Measurements from ENCODE around the gene VKORC1.

The VKORC1 gene

GRCh38 chr16:31080756-31081419 is 13.7 kb downstream of the VKORC1 start:
- TF ChIP-seq ZFX (IDR thresholded peaks at IDR 0.05; ENCODE audit: borderline replicate concordance) (no peak), CTCF (IDR thresholded peaks at IDR 0.05) (no peak)
- H3K27ac ChIP-seq, result no peak overlapping the region

DNA sequence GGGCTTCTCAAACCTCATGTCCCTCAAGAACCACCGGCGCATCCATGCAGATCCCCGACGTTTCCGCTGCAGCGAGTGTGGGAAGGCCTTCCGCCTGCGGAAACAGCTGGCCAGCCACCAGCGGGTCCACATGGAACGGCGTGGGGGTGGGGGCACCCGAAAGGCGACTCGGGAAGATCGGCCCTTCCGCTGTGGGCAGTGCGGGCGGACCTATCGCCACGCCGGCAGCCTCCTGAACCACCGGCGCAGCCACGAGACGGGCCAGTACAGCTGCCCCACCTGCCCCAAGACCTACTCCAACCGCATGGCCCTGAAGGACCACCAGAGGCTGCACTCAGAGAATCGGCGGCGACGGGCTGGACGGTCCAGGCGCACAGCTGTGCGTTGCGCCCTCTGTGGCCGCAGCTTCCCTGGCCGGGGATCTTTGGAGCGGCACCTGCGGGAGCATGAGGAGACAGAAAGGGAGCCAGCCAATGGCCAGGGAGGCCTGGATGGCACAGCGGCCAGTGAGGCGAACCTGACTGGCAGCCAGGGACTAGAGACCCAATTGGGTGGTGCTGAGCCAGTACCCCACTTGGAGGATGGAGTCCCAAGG is 14.5 kb downstream of the VKORC1 start:
- H3K27ac ChIP-seq, result no peak overlapping the region
- no peak for TF ChIP-seq CTCF (IDR thresholded peaks at IDR 0.05)

- H3K27ac ChIP-seq, result no peak overlapping the region
- TF ChIP-seq CTCF (IDR thresholded peaks at IDR 0.05) (no peak), ZFX (IDR thresholded peaks at IDR 0.05; ENCODE audit: borderline replicate concordance) (no peak)
Observed at GRCh38 chr16:31079342-31079944, 15.2 kb downstream of the VKORC1 start.

DNA sequence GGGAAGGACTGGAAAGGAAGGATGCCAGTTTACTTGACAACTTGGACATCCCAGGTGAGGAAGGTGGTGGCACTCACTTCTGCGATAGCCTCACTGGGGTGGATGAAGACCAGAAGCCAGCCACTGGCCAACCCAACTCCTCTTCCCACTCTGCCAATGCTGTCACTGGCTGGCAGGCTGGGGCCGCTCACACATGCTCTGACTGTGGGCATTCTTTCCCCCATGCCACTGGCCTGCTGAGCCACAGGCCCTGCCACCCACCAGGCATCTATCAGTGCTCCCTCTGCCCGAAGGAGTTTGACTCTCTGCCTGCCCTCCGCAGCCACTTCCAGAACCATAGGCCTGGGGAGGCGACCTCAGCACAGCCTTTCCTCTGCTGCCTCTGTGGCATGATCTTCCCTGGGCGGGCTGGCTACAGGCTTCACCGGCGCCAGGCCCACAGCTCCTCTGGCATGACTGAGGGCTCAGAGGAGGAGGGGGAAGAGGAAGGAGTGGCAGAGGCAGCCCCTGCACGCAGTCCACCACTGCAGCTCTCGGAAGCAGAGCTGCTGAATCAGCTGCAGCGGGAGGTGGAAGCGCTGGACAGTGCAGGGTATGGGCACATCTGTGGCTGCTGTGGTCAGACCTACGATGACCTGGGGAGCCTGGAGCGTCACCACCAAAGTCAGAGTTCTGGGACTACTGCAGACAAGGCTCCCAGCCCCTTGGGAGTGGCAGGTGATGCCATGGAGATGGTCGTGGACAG is 15.8 kb downstream of the VKORC1 start:
- H3K27ac ChIP-seq, result no peak overlapping the region
- TF ChIP-seq CTCF (IDR thresholded peaks at IDR 0.05) (no peak), ZFX (IDR thresholded peaks at IDR 0.05; ENCODE audit: borderline replicate concordance) (no peak)

- TF ChIP-seq CTCF (IDR thresholded peaks at IDR 0.05), result no peak
- no peak for TF ChIP-seq ZFX (IDR thresholded peaks at IDR 0.05; ENCODE audit: borderline replicate concordance)
- H3K27ac ChIP-seq, result no peak overlapping the region
Observed at GRCh38 chr16:31077592-31078396, 16.8 kb downstream of the VKORC1 start.

DNA sequence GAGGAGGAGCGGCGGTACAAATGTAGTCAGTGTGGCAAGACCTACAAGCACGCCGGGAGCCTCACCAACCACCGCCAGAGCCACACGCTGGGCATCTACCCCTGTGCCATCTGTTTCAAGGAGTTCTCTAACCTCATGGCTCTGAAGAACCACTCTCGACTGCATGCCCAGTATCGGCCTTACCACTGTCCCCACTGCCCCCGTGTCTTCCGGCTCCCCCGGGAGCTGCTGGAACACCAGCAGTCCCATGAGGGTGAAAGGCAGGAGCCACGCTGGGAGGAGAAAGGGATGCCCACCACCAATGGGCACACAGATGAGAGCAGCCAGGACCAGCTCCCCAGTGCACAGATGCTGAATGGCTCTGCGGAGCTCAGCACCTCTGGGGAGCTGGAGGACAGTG is 17.6 kb downstream of the VKORC1 start:
- TF ChIP-seq ZFX (IDR thresholded peaks at IDR 0.05; ENCODE audit: borderline replicate concordance), result no peak
- no peak for TF ChIP-seq CTCF (IDR thresholded peaks at IDR 0.05)
- no peak overlapping the region for H3K27ac ChIP-seq

Data from 22Rv1 (cell line).